HepG2 (cell line): ENCODE results near the gene KTI12. TPM values are rescaled to one million over a fixed set of nuclear protein-coding genes. Genes with fewer than 3 reads are reported as not detected.

Experiments
- CHD4 ChIP-seq: fragments of 200-600 bp; sonication (generic); IDR thresholded peaks from 2 replicates; pipeline ENCODE4 v1.7.0; 2017; ENCODE audit warnings: mild to moderate bottlenecking, low read length, borderline replicate concordance
- EHMT2 ChIP-seq: fragments of 200-600 bp; sonication (generic); IDR thresholded peaks from 2 replicates; pipeline ENCODE4 v1.7.0; 2017; ENCODE audit warnings: antibody characterized with exemption, low read depth, low read length, borderline replicate concordance
- FOSL2 ChIP-seq: sonication (generic); formaldehyde crosslinking; IDR thresholded peaks from 2 replicates; pipeline ENCODE4 v1.4.0; 2020; ENCODE audit warnings: missing genetic modification reagents
- FOXC1 ChIP-seq: sonication (generic); formaldehyde crosslinking; IDR thresholded peaks from 2 replicates; pipeline ENCODE4 v1.8.0; 2022; ENCODE audit warnings: mild to moderate bottlenecking, missing genetic modification reagents, borderline replicate concordance
- HNRNPLL ChIP-seq: fragments of 200-400 bp; formaldehyde crosslinking; IDR thresholded peaks from 2 replicates; pipeline ENCODE4 v1.6.1; 2017; ENCODE audit warnings: mild to moderate bottlenecking, low read depth, low read length; ENCODE audit not compliant: poor library complexity, severe bottlenecking
- KAT2B ChIP-seq: fragments of 150-350 bp; IDR thresholded peaks from 2 replicates; pipeline ENCODE4 v1.6.1; 2014; ENCODE audit warnings: low read depth, low read length, borderline replicate concordance
- MED13 ChIP-seq: sonication (generic); formaldehyde crosslinking; IDR thresholded peaks from 2 replicates; pipeline ENCODE4 v1.5.0; 2020; ENCODE audit warnings: missing genetic modification reagents
- REPIN1 ChIP-seq: sonication (generic); formaldehyde crosslinking; IDR thresholded peaks from 2 replicates; pipeline ENCODE4 v1.8.0; 2022; ENCODE audit warnings: missing genetic modification reagents, low read depth, mild to moderate bottlenecking, borderline replicate concordance
- SUZ12 ChIP-seq: fragments of 150-350 bp; IDR thresholded peaks from 2 replicates; pipeline ENCODE4 v1.6.1; 2014; ENCODE audit warnings: low read depth, low read length
- ZMYM2 ChIP-seq: sonication (generic); formaldehyde crosslinking; IDR thresholded peaks from 2 replicates; pipeline ENCODE4 v1.8.0; 2022; ENCODE audit warnings: mild to moderate bottlenecking, missing genetic modification reagents
- ZNF570 ChIP-seq: sonication (generic); formaldehyde crosslinking; IDR thresholded peaks from 2 replicates; pipeline ENCODE4 v1.4.0; 2020; ENCODE audit warnings: mild to moderate bottlenecking, missing genetic modification reagents, borderline replicate concordance
- ZNF670 ChIP-seq: sonication (generic); formaldehyde crosslinking; IDR thresholded peaks from 2 replicates; pipeline ENCODE4 v1.8.0; 2022; ENCODE audit warnings: mild to moderate bottlenecking, missing genetic modification reagents, borderline replicate concordance
- ZSCAN21 ChIP-seq: sonication (generic); formaldehyde crosslinking; IDR thresholded peaks from 2 replicates; pipeline ENCODE4 v1.8.0; 2022; ENCODE audit warnings: mild to moderate bottlenecking, missing genetic modification reagents, moderate library complexity, borderline replicate concordance
- polyA plus RNA-seq, 8 experiments: library from polyadenylated mRNA; depleted of rRNA in 3 of 8; stranded (reverse) in 7 of 8; unstranded in 1 of 8; fragments of >200 nt; fragmentation: Illumina TruSeq in 4 of 8; extraction: Trizol in 4 of 8; gene quantifications; 2 replicates each; pipeline versions ENCODE4 v1.2.1 to v1.2.3, GENCODE V29; 2011 to 2016; ENCODE audit warnings: low read depth in 4 of 8, missing spikeins in 1 of 8, mixed read lengths in 1 of 8; ENCODE audit not compliant: insufficient read depth in 1 of 8
- total RNA-seq, 5 experiments: library from RNA; depleted of rRNA; stranded (reverse); fragments of >200 nt; fragmentation: Illumina TruSeq; extraction: Trizol; gene quantifications; 2 replicates each; pipeline ENCODE4 v1.2.3, GENCODE V29; 2016; ENCODE audit warnings: low read depth in 1 of 5
- TF ChIP-seq, protein P1 (sequence below): sonication (generic); formaldehyde crosslinking; IDR thresholded peaks from 2 replicates; pipeline ENCODE4 v1.4.0; 2020; ENCODE audit warnings: missing genetic modification reagents
- TF ChIP-seq, protein P2 (sequence below): sonication (generic); formaldehyde crosslinking; IDR thresholded peaks from 2 replicates; pipeline ENCODE4 v1.5.0; 2020; ENCODE audit warnings: mild to moderate bottlenecking, missing genetic modification reagents
- TF ChIP-seq, protein P3 (sequence below): sonication (generic); formaldehyde crosslinking; IDR thresholded peaks from 2 replicates; pipeline ENCODE4 v1.8.0; 2022; ENCODE audit warnings: low read depth, missing genetic modification reagents
- TF ChIP-seq, protein P4 (sequence below): sonication (generic); formaldehyde crosslinking; IDR thresholded peaks from 2 replicates; pipeline ENCODE4 v1.4.0; 2020; ENCODE audit warnings: missing genetic modification reagents, mild to moderate bottlenecking, borderline replicate concordance
- TF ChIP-seq, protein P5 (sequence below): IDR thresholded peaks from 2 replicates; pipeline ENCODE4 v1.6.1; 2016; ENCODE audit warnings: missing genetic modification reagents, missing compliant biosample characterization

KTI12 gene
- total and polyA plus RNA-seq, 2 of the 13 experiments (the other 11 are each of a cell fraction or from before 2014, with no cell fraction given), result 7.4 to 10.2 TPM

DNA sequence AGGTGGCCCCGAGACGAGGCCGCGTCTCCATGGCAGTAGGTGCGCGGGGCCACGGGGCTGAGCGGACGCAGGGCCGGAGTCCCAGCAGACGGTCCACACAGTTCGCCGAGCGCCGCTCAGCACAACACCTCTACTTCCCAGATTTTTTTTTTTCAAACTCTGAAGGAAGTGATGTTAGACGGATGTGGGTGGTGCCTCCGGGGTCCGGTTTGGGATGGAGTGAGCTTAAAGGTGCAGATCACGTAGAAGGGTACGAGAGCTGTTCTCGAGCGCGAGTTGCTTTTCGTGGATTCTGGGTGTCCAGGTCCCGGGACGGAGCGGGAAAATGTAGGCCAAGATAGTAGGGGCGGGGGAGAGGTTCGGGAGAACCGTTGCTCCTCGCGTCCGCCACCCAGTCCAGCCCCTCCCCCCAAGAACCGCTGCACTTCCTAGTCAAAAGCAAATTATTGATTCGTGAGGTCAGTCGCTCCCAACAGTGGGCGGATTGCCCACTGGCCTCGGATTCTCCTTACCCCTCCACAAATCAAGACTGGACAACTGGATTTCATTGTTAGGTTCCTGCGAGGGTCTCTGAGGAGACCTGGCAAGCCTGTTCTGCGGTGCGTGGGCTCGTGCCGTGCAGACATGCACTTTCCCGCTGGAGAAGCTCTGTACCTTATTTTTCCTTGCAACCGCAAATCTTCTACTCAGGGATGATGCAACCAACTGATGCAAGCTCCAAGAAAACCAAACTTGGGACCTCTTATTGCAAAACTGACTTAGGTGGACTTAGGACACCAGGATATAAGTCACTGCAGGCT, 21.7 kb upstream of the KTI12 start, which contains the start of gene TXNDC12 (continued):
- TF ChIP-seq, protein P1, sequence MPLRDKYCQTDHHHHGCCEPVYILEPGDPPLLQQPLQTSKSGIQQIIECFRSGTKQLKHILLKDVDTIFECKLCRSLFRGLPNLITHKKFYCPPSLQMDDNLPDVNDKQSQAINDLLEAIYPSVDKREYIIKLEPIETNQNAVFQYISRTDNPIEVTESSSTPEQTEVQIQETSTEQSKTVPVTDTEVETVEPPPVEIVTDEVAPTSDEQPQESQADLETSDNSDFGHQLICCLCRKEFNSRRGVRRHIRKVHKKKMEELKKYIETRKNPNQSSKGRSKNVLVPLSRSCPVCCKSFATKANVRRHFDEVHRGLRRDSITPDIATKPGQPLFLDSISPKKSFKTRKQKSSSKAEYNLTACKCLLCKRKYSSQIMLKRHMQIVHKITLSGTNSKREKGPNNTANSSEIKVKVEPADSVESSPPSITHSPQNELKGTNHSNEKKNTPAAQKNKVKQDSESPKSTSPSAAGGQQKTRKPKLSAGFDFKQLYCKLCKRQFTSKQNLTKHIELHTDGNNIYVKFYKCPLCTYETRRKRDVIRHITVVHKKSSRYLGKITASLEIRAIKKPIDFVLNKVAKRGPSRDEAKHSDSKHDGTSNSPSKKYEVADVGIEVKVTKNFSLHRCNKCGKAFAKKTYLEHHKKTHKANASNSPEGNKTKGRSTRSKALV (CRISPR knock-in tag), result no peak
- peak; percentile 22; the same call in 1 of the 2 replicates for TF ChIP-seq FOSL2 (CRISPR knock-in tag)
- peak; percentile 41; the same call in 1 of the 2 replicates for TF ChIP-seq ZSCAN21 (CRISPR knock-in tag)
- TF ChIP-seq, protein P2, sequence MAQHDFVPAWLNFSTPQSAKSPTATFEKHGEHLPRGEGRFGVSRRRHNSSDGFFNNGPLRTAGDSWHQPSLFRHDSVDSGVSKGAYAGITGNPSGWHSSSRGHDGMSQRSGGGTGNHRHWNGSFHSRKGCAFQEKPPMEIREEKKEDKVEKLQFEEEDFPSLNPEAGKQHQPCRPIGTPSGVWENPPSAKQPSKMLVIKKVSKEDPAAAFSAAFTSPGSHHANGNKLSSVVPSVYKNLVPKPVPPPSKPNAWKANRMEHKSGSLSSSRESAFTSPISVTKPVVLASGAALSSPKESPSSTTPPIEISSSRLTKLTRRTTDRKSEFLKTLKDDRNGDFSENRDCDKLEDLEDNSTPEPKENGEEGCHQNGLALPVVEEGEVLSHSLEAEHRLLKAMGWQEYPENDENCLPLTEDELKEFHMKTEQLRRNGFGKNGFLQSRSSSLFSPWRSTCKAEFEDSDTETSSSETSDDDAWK, result no peak
- peak; percentile 77; the same call in 1 of the 2 replicates for TF ChIP-seq FOXC1 (CRISPR knock-in tag)
- TF ChIP-seq, protein P3, sequence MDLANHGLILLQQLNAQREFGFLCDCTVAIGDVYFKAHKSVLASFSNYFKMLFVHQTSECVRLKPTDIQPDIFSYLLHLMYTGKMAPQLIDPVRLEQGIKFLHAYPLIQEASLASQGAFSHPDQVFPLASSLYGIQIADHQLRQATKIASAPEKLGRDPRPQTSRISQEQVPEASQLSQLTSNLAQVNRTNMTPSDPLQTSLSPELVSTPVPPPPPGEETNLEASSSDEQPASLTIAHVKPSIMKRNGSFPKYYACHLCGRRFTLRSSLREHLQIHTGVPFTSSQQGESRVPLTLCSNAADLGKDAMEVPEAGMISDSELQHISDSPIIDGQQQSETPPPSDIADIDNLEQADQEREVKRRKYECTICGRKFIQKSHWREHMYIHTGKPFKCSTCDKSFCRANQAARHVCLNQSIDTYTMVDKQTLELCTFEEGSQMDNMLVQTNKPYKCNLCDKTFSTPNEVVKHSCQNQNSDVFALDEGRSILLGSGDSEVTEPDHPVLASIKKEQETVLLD (CRISPR knock-in tag), result peak; percentile 31; the same call in 1 of the 2 replicates
- TF ChIP-seq, protein P4, sequence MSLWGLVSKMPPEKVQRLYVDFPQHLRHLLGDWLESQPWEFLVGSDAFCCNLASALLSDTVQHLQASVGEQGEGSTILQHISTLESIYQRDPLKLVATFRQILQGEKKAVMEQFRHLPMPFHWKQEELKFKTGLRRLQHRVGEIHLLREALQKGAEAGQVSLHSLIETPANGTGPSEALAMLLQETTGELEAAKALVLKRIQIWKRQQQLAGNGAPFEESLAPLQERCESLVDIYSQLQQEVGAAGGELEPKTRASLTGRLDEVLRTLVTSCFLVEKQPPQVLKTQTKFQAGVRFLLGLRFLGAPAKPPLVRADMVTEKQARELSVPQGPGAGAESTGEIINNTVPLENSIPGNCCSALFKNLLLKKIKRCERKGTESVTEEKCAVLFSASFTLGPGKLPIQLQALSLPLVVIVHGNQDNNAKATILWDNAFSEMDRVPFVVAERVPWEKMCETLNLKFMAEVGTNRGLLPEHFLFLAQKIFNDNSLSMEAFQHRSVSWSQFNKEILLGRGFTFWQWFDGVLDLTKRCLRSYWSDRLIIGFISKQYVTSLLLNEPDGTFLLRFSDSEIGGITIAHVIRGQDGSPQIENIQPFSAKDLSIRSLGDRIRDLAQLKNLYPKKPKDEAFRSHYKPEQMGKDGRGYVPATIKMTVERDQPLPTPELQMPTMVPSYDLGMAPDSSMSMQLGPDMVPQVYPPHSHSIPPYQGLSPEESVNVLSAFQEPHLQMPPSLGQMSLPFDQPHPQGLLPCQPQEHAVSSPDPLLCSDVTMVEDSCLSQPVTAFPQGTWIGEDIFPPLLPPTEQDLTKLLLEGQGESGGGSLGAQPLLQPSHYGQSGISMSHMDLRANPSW (CRISPR knock-in tag), result no peak
- TF ChIP-seq ZNF570 (CRISPR knock-in tag), result no peak
- no peak for TF ChIP-seq EHMT2
- TF ChIP-seq ZNF670 (CRISPR knock-in tag), result peak; percentile 66; the same call in 1 of the 2 replicates
- TF ChIP-seq HNRNPLL, result peak; percentile 59
- no peak; the same call in 1 of the 2 replicates for TF ChIP-seq REPIN1 (CRISPR knock-in tag)
- no peak for TF ChIP-seq SUZ12
- peak; percentile 79; the same call in 1 of the 2 replicates for TF ChIP-seq MED13
- TF ChIP-seq CHD4, result peak; percentile 11; the same call in 1 of the 2 replicates
- TF ChIP-seq, protein P5, sequence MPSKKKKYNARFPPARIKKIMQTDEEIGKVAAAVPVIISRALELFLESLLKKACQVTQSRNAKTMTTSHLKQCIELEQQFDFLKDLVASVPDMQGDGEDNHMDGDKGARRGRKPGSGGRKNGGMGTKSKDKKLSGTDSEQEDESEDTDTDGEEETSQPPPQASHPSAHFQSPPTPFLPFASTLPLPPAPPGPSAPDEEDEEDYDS (CRISPR knock-in tag), result peak; percentile 92
- no peak; the same call in 1 of the 2 replicates for TF ChIP-seq KAT2B
- TF ChIP-seq ZMYM2 (CRISPR knock-in tag), result peak; percentile 43; the same call in 1 of the 2 replicates
